Bone marrow (tissue), 2 donors: Measurements from ENCODE around the gene MIOX.
"Not testable (repeated sequence)": the region's sequence is repeated elsewhere in the genome, so short reads cannot be mapped to it uniquely, and the experiment has no call there.

ENCODE experiments used
- DNase-seq, 2 donors: peaks; one replicate each; lab custom pipeline; 2025; lab: John Stamatoyannopoulos, UW

MIOX gene

DNA sequence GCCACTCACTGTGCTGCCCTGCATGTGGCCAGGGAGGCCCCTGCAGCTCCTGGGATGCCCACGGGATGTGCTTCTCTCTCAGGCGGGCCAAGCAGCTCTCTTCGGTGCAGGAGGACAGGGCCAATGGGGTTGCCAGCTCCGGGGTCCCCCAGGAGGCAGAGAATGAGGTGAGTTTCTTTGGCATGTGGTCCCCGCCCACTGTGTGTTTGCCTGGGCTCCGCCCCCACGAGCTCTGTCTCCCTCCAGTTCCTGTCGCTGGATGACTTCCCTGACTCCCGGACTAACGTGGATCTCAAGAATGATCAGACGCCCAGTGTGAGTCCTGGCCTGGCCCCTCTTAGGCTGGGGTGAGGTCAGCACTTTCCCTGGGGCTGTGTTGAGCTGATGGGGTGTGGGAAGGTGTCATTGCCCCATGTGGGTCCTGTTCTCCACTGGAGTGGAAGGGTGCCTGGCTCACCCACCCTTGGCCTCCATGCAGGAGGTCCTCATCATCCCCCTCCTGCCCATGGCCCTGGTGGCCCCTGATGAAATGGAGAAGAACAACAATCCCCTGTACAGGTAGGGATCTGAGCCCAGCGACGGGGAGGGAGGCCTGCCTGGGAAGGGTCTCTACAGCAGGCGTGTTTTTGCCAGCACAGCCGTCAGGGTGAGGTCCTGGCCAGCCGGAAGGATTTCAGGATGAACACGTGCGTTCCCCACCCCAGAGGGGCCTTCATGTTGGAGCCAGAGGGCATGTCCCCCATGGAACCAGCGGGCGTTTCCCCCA is 31.0 kb downstream of the MIOX start:
- no peak for DNase-seq

DNA sequence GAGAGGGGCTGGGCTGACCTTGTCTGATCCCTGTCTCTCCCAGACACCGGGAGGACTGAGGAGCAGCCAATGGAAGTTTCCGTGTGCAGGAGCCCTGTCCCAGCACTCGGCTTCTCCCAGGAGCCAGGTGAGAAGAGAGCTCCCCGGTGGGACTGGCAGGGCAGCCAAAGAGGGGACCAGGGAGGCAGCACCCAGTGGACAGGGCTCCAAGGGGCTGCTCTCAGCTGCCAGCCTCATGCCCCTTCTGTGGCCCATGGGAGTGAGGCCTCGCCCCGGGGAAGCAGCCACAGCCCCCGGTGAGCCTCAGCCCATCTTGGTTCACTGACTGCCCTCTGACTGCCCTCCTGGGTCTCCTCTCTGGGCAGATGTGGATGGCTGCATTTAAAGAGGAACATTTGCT is 31.9 kb downstream of the MIOX start:
- DNase-seq, result no peak

DNA sequence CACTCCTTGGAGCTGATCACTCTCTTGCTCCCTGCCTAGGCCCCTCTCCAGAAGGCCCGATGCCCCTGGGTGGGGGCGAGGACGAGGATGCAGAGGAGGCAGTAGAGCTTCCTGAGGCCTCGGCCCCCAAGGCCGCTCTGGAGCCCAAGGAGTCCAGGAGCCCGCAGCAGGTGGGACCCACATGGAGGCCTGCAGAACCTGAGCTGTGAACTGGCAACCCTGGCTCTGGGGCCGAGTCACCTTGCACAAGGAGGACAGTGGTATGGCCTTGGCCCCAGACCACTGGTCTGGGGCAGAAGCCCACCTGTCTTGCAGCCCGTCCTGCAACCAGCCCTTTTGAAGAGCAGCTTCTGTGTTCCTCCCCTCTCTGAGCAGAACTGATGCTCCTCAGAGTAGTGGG is 32.5 kb downstream of the MIOX start:
- DNase-seq, result no peak

DNA sequence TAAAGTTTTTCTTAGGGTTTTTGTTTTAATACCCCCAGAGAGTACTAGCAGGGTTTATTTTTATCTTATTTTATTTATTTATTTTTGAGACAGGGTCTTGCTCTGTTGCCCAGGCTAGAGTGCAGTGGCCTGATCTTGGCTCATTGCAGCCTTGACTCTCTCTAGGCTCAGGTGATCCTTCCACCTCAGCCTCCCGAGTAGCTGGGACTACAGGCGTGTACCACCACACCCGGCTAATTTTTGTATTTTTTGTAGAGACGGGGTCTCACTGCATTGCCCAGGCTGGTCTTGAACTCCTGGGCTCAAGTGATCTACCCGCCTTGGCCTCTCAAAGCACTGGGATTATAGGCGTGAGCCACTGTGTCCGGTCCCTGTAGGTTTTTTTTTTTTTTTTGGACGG is 33.5 kb downstream of the MIOX start:
- not testable (repeated sequence) for DNase-seq

DNA sequence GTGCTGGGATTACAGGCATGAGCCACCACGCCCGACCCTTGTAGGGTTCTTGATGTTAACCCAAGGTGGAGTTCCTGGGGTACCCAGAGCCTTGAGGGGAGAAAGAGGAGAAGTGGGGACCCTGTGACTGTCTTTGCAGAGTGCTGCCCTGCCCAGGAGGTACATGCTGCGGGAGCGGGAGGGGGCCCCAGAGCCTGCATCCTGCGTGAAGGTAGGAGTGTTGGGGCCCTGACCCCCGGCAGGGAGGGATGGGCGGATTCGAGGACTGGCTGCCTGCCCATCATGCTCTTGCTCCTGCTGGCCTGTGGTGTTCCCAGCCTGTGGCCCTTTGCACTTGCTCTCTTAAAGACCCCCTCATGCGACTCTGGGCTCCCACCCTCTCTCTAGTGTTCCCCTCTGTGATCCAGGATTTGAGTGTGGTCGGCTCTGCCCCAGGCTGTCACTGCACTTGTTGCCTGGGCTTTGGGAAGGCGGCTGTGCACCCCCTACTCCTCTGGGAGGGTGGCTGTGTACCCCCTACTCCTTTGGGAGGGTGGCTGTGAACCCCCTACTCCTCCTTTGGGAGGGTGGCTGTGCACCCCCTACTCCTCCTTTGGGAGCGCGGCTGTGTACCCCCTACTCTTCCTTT is 34.3 kb downstream of the MIOX start:
- DNase-seq, result no peak

DNA sequence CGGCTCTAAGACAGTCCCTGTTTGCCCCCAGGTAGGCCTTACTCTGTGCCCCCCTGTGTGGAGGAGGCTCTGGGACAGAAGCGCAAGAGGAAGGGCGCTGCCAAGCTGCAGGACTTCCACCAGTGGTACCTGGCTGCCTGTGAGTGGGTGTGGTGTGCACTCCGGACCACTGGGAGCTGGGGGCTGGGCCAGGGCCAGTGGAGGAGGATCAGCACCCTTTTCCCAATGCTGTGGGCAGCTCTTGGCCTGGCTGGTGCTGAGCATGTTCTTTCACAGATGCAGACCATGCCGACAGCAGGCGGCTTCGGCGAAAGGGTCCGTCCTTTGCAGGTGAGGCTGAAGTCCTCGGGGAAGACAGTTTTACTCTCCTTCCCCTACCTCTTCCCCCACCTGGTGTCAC is 35.1 kb downstream of the MIOX start:
- DNase-seq, result no peak

DNA sequence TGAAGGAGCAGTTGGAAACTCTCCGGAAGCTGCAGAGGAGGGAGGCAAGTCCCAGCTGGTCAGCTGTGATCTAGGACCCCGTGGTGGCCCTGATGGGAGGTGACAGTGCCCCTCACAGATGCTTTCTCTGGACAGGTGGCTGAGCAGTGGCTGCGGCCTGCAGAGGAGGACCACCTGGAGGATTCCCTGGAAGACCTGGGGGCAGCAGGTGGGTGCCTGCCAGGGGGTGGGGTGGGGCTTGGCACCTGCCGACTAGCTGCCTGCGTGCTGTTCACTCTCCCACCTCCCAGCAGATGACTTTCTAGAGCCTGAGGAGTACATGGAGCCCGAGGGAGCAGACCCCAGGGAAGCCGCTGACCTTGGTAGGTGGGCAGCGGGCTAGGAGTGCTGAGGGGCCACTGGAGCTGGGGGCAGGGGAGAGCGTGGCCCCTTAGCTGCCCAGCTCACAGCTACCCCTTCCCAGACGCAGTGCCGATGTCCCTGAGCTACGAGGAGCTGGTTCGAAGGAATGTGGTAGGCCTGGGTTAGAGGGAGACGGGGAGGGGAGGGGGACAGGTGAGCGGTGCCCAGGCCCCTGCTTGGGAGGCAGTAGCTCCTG is 35.6 kb downstream of the MIOX start:
- no peak for DNase-seq

DNA sequence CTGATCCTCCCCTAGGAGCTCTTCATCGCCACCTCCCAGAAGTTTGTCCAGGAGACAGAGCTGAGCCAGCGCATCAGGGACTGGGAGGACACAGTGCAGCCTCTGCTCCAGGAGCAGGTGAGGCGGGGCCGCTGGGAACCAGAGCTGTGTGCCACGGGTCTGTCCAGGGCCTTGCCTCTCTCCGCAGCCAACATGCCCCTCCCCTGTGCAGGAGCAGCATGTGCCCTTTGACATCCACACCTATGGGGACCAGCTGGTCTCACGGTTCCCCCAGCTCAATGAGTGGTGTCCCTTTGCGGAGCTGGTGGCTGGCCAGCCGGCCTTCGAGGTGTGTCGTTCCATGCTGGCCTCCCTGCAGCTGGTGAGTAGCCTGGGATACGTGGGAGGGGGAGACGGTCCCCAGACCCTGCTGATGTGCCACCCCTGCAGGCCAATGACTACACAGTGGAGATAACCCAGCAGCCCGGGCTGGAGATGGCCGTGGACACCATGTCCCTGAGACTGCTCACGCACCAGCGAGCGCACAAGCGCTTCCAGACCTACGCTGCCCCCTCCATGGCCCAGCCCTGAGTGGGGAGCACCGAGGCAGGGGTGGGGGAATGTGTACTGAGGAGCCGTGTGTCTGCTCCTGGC is 36.3 kb downstream of the MIOX start:
- no peak for DNase-seq

DNA sequence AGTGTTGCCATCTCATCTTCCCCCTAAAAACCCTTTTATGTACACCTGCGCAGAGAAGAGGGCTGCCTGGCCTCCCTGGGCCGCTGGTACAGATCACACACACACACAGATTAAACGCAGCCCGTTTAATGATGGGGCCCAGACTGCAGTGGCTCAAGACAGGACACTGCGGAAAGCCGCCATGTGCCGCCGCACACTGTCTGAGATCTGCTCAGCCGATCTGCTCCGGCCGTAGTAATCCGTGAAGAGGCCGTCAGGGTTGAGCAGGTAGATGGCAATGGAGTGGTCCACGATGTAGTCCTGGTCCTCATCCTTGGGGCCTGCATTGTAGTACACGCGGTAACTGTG is 36.8 kb downstream of the MIOX start:
- DNase-seq, result no peak

DNA sequence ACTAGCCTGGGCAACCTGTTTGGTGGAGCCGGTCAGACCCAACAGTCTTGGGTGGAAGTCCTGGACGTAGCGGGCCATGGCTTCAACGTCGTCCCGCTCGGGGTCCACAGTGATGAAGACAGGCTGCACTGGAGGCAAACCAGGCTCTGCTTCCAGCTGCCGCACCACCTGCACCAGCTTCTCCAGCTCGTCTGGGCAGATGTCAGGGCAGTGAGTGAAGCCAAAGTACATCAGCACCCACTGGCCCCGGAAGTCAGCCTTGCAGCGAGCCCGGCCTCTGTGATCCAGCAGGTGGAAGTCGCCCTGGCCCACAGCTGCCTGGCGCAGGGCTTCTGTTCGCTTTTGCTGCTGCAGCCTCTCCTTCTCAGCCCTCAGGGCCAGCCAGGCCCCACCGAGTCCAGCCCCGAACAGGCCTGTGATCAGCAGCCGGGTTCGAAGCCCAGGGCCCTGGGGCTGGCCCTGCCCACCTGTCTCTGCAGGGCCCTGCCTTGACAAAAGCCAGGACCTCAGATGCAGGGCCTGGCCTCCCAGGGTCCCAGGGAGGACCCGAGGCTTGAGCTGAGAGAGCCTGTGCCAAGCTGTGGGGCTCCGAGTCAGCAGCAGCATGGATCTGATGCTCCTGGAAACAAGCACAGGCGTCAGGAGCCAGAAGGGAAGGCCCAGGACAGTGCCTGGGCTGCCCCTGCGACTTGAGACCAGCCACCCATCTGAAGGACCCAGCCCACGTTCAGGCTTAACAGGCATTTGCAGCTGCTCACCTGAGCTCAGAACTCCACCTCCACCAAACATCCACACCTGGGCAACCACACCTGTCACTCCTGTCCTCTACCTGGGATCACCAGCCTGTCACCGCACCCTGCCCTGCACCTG is 37.4 kb downstream of the MIOX start:
- no peak for DNase-seq

DNA sequence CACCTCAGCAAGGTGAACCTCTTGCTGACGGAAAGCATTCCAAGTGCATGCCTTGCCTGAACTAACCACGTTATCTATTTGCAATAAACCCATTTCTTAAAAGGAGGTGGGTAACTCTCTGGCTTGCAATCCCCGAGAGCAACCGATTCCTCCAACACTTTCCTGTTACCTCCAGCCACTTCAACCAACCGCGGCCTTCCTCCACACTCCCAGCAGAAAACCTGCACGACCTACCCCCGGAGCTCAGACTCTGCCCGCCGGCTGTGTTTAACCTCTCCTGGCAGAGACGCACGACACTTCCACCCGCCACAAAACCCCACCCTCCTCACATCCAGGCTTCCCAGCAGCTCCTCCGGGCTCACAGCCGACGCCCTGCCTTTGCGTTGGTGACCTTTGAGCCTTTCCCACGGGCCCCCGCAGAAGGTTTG is 38.0 kb downstream of the MIOX start:
- no peak for DNase-seq

DNA sequence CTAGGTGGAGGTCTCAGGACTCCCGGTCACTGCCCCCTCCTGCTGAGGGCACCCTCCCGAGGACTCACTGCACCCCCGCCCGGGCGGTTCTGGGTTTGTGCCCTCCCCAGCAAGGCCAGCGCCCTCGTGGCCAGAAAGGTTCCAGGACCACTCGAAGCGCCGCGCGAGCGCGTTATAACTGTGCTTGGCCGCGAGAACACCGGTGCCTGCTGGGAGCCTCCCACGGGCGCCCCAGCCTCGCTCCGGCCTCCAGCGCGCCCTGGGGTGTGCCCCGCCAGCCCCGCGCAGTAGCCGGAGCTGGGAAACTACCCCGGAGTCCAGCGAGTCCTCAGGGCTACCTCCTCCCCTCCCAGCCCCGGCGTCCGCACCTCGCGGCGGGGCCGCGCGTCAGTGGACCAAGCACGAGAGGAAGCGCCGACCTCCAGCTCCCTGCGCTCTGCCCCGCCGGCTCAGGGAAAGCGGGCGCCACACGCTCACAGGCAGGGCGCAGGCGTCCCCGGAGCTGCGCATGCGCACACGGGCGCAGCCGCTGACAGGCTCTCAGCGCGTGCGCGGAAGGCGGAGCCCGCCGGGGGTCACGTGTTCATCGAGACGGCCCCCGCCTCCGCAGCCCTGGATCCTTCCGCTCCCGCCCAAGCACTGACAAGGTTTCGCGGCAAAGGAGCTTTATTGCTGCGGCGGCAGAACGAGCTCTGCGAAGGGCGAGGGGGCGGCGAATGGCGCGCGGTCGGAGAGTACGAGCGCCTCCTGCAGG is 38.6 kb downstream of the MIOX start, which contains the start of gene SCO2:
SCO2 (minus strand) TSS at position 495 of the 754 bp plus-strand sequence. CDS start 1,187 bp downstream, outside the sequence.
- DNase-seq, result peak; percentile 79 to 91

DNA sequence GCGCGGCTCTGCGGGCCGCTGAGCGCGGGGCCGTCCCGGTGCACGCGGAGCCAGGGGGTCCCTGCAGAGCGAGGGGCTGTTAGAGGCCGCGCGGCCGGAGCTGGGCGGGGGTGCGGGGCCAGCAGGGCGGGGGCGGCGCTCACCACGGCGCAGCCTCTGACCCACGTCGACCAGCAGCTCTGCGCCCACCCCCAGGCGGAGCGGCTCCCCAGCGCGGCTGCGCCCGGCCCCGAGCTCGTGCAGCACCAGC is 39.1 kb downstream of the MIOX start:
- no peak for DNase-seq

DNA sequence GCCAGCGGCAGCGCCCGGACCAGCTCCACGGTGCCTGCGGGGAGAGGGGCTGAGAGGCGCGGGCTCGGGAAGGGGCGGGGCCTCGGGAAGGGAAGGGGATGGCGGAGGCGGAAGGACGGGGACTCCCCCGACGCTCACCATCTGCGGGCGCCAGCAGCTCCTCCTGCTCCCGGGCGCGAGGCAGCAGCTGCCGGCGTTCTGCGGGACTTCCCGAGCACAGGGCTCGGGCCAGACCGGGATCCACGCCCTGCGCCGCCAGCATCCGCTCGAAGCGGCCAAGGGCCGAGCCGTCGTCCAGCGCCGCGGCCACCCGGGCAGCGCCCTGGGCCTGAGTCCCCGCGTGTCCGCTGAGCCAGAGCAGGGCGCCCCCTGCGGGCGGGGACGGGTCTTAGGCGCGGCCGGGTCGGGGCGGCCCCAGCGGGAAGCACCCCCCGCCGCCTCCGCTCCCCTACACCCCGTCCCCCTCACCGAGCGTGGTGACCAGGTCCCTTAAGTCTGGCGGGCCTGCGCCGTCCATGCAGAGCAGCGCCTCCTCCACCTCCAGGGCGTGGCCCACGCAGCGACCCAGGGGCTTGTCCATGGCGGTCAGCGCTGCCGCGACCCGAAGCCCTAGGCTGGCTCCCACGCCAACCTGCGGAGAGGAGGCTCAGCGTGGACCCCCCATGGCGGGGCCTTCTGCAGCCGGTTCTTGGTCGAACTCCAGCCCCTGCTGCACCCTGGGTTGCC is 39.6 kb downstream of the MIOX start:
- DNase-seq, result peak; percentile 62 to 92

DNA sequence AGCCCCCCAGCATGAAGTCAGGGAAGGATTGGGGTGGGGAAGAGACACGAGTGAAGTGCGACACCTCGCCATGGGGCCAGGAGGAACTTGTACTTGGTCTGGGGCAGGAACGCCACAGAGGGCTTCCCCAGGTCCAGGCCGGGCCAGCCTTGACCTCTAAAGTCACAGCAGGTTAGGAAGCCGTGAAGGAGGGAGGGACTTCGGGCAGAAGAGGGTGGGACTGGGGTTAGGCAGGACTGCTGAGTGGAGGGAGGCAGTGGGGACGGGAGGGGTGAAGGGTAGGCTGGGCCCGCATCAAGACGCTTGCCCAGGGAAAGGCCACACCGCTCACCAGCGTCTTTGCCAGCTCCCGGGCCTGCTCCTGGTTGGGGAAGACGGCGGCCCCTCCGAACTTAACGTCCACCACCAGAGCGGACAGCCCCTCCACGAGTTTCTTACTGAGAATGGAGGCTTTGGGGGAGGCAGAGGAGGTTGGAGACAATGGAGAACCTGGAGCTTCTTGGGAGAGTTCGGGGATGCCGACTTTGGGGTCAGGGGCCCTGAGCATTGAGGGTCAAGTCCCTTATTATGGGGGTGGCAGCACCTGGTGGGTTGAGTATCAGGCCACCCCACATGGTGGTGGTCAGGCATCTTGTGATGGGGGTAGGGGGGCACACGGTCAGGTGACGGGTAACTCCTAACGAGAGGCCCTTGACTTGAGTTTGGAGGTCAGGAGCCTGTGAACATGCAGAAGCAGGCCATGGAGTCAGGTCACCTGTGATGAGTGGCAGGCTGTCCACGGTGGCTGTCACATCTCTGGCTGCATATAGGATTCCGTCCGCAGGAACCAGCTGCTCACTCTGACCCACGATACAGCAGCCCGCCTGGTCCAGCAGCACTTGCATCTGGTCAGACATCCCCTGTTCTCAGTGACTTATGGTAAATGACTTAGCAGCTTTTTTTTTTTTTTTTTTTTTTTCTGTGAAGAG is 40.5 kb downstream of the MIOX start:
- peak in 1 of 2 donors; percentile 76 for DNase-seq

DNA sequence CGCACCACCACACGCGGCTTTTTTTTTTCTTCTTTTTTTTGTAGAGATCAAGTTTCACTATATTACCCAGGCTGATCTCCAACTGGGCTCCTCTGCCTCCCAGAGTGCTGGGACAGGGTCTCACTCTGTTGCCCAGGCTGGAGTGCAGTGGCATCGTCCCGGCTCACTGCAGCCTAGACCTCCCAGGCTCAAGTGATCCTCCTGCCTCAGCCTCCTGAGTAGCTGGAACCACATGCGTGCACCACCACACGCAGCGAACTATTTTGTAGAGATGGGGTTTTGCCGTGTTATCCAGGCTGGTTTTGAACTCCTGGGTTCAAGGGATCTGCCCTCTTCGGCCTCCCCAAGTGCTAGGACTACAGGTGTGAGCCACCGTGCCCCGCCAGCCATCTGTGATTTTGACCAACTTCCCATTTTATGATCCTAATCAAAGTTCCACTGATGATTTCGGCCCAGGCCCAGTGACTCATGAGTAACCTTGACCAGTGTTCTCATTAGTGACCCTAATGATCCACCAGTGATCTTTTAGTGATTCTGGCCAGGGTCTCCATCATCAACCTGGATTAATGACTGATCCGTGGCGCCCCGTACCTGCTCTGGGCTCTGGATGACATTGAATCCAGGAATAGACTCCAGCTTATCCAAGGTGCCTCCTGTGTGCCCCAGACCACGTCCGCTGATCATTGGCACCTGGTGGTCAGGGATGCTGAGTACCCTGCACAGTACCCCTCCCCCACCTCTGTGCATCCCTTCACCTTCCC is 41.4 kb downstream of the MIOX start:
- no peak for DNase-seq

DNA sequence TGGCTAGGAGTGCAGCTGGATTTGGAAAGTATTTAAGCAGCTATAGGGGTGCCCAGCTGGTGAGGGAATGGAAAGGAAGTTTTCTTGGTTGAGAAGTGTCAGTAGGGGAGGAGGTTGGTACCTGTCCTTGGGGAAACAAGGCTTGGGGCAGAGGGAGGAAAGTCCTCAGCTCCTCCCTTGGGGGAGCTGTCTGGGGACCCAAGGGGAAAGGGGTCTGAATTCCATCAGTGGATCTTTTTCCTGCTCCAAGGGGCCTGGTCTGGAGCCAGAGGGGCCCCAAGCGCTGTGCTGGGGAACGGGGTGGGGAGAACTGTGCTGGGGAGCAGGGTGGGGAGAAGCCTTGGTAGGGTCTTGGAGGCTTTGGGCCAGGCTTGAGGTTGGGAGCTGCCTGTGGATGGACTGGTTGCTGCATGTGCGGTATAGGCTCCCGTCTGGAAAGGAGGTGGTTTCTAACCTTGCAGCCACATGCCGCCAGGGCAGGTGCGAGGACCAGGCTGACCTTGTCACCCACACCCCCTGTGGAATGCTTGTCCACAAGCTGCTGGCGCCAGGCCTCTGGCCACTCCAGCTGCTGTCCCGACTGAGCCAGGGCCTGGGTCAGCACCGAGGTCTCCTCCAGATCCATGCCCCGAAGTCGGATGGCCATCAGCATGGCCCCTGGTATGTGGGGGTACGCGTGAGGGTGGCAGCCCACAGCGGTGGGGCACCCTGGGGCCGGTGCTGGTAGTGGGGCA is 42.2 kb downstream of the MIOX start:
- DNase-seq, result no peak

DNA sequence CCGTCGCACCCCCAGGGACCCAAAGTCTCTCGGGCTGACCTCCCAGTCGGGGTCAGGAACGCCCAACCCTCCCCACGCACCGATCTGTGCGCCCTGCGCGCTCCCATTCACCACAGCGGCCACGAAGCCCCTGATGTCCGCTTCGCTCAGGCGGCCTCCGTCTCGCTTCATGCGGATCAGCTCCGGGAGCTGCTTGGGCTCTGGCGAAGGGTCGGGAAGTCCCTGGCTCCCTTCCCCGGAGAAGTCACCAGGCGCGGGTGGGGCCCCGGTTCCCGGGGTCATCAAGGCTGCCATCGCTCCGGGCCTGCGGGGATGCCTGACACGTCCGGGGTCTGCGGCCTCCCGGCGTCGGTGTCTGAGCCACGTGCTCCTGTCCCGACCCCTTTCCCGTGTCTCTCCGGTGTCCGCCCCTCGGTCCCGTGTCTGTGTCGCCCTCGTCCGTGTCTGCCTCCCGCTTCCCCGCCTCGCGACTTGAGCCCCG is 42.8 kb downstream of the MIOX start:
- no peak for DNase-seq
